22Rv1 (cell line): ENCODE data around the gene CXCL16.
"Not testable (repeated sequence)": the region's sequence is repeated elsewhere in the genome, so short reads cannot be mapped to it uniquely, and the experiment has no call there.

Source experiments
- CTCF ChIP-seq: fragments of 450-650 bp; IDR thresholded peaks from 2 replicates; pipeline ENCODE4 v1.5.1; 2017; ENCODE audit warnings: mild to moderate bottlenecking
- ZFX ChIP-seq: fragments of 450-650 bp; IDR thresholded peaks from 2 replicates; pipeline ENCODE4 v1.6.1; 2017; ENCODE audit warnings: antibody characterized with exemption, borderline replicate concordance

DNA sequence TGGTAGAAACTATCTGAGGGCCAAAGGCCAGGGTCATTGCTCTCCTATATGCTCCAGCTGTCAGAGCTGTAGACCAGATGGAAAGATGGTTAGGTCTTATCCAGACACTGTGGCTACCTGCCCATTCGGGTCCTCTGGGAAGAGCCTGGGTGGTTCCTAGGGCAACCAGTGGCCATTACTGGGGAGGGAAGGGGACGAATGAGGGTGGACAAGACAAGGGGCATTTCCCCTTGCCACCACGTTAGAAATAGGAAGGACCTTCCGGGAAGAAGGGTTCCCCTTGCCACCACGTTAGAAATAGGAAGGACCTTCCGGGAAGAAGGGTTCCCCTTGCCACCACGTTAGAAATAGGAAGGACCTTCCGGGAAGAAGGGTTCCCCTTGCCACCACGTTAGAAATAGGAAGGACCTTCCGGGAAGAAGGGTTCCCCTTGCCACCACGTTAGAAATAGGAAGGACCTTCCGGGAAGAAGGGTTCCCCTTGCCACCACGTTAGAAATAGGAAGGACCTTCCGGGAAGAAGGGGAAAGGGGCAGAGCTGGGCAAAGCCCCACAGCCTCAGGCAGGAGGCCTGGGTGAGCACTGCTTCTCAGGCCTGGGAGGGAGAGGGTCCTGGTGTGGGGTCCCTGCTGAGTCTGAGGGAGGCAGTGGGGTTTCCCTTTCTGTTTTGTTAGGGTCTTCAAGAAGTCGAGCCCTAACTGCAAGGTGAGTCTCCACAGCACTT lies 25.2 kb downstream of the CXCL16 start:
- not testable (repeated sequence) for TF ChIP-seq CTCF, ZFX
